B cell (primary cell): ENCODE measurements around the gene NSFL1C.

Source experiments
- CTCF ChIP-seq: fragments of 200-600 bp; IDR thresholded peaks from one replicate; pipeline ENCODE4 v1.8.0; 2022; ENCODE audit warnings: antibody characterized with exemption, mild to moderate bottlenecking
- EZH2 ChIP-seq: IDR thresholded peaks from 2 replicates; pipeline ENCODE4 v1.6.1; 2012; ENCODE audit warnings: borderline replicate concordance, low read depth, mild to moderate bottlenecking, moderate library complexity, low read length; ENCODE audit not compliant: insufficient read depth, poor library complexity, severe bottlenecking

GRCh38 chr20:1457992-1458391, 8.7 kb downstream of the NSFL1C start:
- TF ChIP-seq CTCF (no peak), EZH2 (no peak)
